Stimulated activated CD4-positive, alpha-beta T cell treated with anti-CD3 and anti-CD28 coated beads, Interleukin-4, amount 100 ng/mL, for 24 hours (primary cell): Measurements from ENCODE around the gene SAMD11.
"Not testable (repeated sequence)": the region's sequence is repeated elsewhere in the genome, so short reads cannot be mapped to it uniquely, and the experiment has no call there.

ENCODE experiments used
- DNase-seq: peaks from one replicate; pipeline ENCODE4 v3.0.0-alpha.2; 2020

Gene SAMD11

GRCh38 chr1:923131-923990 lies at the start of gene SAMD11:
TSS of gene SAMD11 (plus strand) at chr1:923923. CDS start at chr1:924432, 509 bp downstream.
- peak; percentile 58 for DNase-seq

GRCh38 chr1:876428-877208 lies 47.1 kb upstream of the SAMD11 start:
- DNase-seq: not testable (repeated sequence)

GRCh38 chr1:877209-877986 lies 46.3 kb upstream of the SAMD11 start:
- DNase-seq: not testable (repeated sequence)

- DNase-seq: not testable (repeated sequence)
Measured at GRCh38 chr1:880511-880910, 43.2 kb upstream of the SAMD11 start.

GRCh38 chr1:880915-881314 lies 42.8 kb upstream of the SAMD11 start:
- not testable (repeated sequence) for DNase-seq

GRCh38 chr1:886311-886710 lies 37.4 kb upstream of the SAMD11 start:
- DNase-seq: no peak

- DNase-seq: no peak
Measured at GRCh38 chr1:886760-887159, 37.0 kb upstream of the SAMD11 start.

- no peak for DNase-seq
Measured at GRCh38 chr1:888297-888696, 35.4 kb upstream of the SAMD11 start.

- not testable (repeated sequence) for DNase-seq
Measured at GRCh38 chr1:889774-890173, 33.9 kb upstream of the SAMD11 start.

GRCh38 chr1:890234-890633 lies 33.5 kb upstream of the SAMD11 start:
- not testable (repeated sequence) for DNase-seq

- no peak for DNase-seq
Measured at GRCh38 chr1:890661-891060, 33.1 kb upstream of the SAMD11 start.

- no peak for DNase-seq
Measured at GRCh38 chr1:897226-897625, 26.5 kb upstream of the SAMD11 start.

- not testable (repeated sequence) for DNase-seq
Measured at GRCh38 chr1:897951-898350, 25.8 kb upstream of the SAMD11 start.

GRCh38 chr1:899636-900317 lies 23.9 kb upstream of the SAMD11 start:
- no peak for DNase-seq

GRCh38 chr1:901108-901859 lies 22.4 kb upstream of the SAMD11 start:
- no peak for DNase-seq

- no peak for DNase-seq
Measured at GRCh38 chr1:902802-903201, 20.9 kb upstream of the SAMD11 start.

GRCh38 chr1:903305-903704 lies 20.4 kb upstream of the SAMD11 start:
- no peak for DNase-seq

- no peak for DNase-seq
Measured at GRCh38 chr1:903721-904271, 19.9 kb upstream of the SAMD11 start.

- peak; percentile 84 for DNase-seq
Measured at GRCh38 chr1:904310-904950, 19.3 kb upstream of the SAMD11 start.

- DNase-seq: no peak
Measured at GRCh38 chr1:905071-905749, 18.5 kb upstream of the SAMD11 start.
